Measurements from ENCODE around the gene MMP14. TPM values are rescaled to one million over a fixed set of nuclear protein-coding genes. Genes with fewer than 3 reads are reported as not detected.

Gene MMP14
- total RNA-seq, 2 experiments from 2014 or later = 1.8 to 2.1 TPM

DNA sequence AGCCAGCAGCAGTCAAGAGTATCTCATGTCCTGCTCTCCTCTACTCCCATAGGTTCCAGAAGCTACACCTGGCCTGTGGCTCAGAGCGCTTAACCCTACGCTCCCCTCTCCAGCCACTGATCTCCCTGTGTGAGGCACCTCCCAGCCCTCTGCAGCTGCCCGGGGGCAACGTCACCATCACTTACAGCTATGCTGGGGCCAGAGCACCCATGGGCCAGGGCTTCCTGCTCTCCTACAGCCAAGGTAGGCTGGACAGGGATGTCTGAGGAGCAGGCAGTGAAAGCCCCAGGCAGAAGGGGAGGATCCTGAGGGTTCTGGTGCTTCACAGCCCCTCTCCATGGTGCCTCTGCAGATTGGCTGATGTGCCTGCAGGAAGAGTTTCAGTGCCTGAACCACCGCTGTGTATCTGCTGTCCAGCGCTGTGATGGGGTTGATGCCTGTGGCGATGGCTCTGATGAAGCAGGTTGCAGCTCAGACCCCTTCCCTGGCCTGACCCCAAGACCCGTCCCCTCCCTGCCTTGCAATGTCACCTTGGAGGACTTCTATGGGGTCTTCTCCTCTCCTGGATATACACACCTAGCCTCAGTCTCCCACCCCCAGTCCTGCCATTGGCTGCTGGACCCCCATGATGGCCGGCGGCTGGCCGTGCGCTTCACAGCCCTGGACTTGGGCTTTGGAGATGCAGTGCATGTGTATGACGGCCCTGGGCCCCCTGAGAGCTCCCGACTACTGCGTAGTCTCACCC lies 38.8 kb downstream of the MMP14 start:
- H3K9me3 Mint-ChIP-seq = no peaks in the 10 kb centered on the region
- peaks cover 25% of the 10 kb centered on the region for H3K4me1 Mint-ChIP-seq
- ChIA-PET CTCF (interaction anchor here (1.4 to 5.2 kb wide), 4 partner anchors 10 to 44 kb away, joined by 4 to 50 read pairs (median 20); no protein-coding TSS in a partner anchor), POLR2A (no interaction called here)
- peaks cover 40% of the 10 kb centered on the region for H3K36me3 Mint-ChIP-seq (ENCODE audit: low read depth)
- H3K27me3 Mint-ChIP-seq = no peaks in the 10 kb centered on the region
- H3K27ac Mint-ChIP-seq = peak overlapping the region; percentile 14
- DNase-seq = no peak
- H3K4me3 Mint-ChIP-seq = no peak overlapping the region

DNA sequence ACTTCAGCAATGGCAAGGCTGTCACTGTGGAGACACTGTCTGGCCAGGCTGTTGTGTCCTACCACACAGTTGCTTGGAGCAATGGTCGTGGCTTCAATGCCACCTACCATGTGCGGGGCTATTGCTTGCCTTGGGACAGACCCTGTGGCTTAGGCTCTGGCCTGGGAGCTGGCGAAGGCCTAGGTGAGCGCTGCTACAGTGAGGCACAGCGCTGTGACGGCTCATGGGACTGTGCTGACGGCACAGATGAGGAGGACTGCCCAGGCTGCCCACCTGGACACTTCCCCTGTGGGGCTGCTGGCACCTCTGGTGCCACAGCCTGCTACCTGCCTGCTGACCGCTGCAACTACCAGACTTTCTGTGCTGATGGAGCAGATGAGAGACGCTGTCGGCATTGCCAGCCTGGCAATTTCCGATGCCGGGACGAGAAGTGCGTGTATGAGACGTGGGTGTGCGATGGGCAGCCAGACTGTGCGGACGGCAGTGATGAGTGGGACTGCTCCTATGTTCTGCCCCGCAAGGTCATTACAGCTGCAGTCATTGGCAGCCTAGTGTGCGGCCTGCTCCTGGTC lies 39.4 kb downstream of the MMP14 start:
- no peak overlapping the region for H3K27ac Mint-ChIP-seq
- ChIA-PET POLR2A (no interaction called here), CTCF (interaction anchor here (1.0 to 1.4 kb wide), 3 partner anchors 11 to 25 kb away, joined by 3 to 4 read pairs (median 3); no protein-coding TSS in a partner anchor)
- H3K36me3 Mint-ChIP-seq (ENCODE audit: low read depth) = peaks cover 40% of the 10 kb centered on the region
- H3K27me3 Mint-ChIP-seq = no peaks in the 10 kb centered on the region
- no peaks in the 10 kb centered on the region for H3K9me3 Mint-ChIP-seq
- H3K4me1 Mint-ChIP-seq = peaks cover 18% of the 10 kb centered on the region
- no peak overlapping the region for H3K4me3 Mint-ChIP-seq
- no peak for DNase-seq

- POLR2A ChIA-PET = no interaction called here
Measured at GRCh38 chr14:22877000-22877501, 40.7 kb downstream of the MMP14 start.

DNA sequence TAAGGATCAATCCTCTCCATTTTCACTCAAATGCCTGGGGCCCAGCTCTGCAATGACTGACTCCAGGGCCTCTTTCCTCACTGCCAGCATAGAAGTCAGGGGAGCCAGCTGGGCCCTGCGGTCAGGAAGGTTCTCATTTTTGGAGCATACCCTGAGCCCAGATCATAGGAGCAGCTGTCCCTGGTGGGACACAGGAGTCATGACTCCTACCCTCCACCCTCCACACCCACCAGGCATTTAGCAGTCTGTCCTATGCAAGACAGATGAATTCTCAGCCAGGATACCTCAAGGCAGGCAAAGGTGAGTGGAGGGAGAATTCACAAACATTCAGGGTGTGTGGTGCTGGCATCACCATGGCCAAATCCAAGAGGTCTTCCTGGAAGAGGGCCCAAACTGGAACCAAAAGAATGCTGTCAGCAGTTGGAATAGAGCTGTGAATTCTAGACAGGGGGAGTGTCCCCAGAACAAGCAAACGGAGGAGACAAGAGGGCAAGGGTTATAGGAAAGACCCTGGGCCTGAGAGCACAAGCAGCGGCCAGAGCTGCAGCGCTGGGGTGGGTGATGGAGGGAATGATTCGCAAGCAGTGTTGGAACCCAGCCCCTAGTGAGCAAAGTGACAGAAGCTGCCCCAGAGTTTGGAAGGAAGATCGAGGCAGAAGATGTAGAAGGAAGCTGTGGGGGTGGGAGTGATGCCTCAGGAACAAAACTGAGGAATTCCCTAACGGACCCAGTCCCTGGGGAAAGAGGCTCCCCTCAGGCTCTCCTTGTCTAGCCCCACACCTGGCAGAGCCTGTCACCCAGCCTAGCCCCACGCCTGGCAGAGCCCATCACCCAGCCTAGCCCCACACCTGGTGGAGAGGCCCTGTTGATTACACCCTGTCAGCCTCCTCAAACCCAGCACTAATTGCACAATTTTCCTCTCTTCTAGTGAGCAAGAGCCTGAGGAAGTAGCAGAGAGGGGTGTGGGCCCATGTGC lies 42.2 kb downstream of the MMP14 start:
- ChIA-PET CTCF (interaction anchor here (1.1 to 1.7 kb wide), 2 partner anchors 19 to 24 kb away, joined by 3 read pairs; no protein-coding TSS in a partner anchor), POLR2A (no interaction called here)

More at GRCh38 chr14:22877000-22877501, 40.7 kb downstream of the MMP14 start:
- Mint-ChIP-seq H3K36me3 (ENCODE audit: low read depth) (peaks cover 40% of the 10 kb centered on the region), H3K4me3 (no peak overlapping the region), H3K27me3 (peaks cover 5% of the 10 kb centered on the region), H3K9me3 (no peaks in the 10 kb centered on the region), H3K4me1 (peaks cover 16% of the 10 kb centered on the region), H3K27ac (no peak overlapping the region)
- CTCF ChIA-PET = no interaction called here
- DNase-seq = no peak

GRCh38 chr14:22882064-22882463 lies 45.7 kb downstream of the MMP14 start:
- Mint-ChIP-seq H3K4me1 (peaks cover 21% of the 10 kb centered on the region), H3K27me3 (peaks cover 20% of the 10 kb centered on the region), H3K9me3 (no peaks in the 10 kb centered on the region), H3K36me3 (ENCODE audit: low read depth) (peaks cover 10% of the 10 kb centered on the region), H3K27ac (no peak overlapping the region), H3K4me3 (no peak overlapping the region)
- no peak for DNase-seq
- POLR2A ChIA-PET = no interaction called here
- CTCF ChIA-PET = interaction anchor here (0.8 to 3.8 kb wide), 5 partner anchors 9 to 312 kb away, joined by 3 to 27 read pairs (median 7); partner anchors contain the start of gene LRP10

More for the DNA sequence above, 42.2 kb downstream of the MMP14 start:
- no peaks in the 10 kb centered on the region for H3K9me3 Mint-ChIP-seq
- no peak for DNase-seq
- peak overlapping the region; percentile 20 for H3K27ac Mint-ChIP-seq
- peaks cover 8% of the 10 kb centered on the region for H3K27me3 Mint-ChIP-seq
- peaks cover 33% of the 10 kb centered on the region for H3K36me3 Mint-ChIP-seq (ENCODE audit: low read depth)
- no peak overlapping the region for H3K4me3 Mint-ChIP-seq
- peaks cover 9% of the 10 kb centered on the region for H3K4me1 Mint-ChIP-seq

DNA sequence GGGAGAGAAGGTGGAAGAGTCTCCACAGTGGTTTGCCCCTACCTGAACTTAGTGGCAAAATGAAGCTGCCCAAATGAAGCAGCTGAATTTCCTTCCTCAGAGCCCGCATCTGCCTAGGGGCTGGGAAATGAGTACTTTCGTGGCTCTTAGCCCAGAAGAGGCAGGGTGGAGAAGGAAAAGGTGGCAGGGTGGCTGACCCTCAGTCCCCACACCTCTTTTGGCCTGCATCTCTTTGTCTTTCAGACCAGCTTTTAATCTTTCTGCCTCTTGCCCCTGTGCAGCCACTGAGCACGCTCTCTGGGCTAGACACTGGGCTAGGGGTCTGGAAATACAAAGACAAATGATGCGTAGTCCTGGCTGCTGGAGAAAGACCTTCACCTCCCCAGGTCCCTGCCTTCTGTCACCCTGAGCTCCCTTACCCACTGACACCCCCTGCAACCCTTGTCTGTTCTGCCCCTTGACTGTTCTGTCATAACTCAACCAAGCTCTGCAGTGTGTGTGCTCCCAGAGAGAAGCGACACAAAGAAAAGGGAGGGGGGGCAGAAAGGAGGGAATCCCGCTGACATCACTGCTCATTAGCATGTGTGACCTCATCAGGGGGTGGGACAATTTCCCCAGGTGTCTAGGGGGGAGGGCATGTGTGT lies 46.3 kb downstream of the MMP14 start:
- Mint-ChIP-seq H3K27me3 (peaks cover 20% of the 10 kb centered on the region), H3K27ac (no peak overlapping the region), H3K4me1 (peaks cover 27% of the 10 kb centered on the region), H3K9me3 (no peaks in the 10 kb centered on the region), H3K4me3 (no peak overlapping the region), H3K36me3 (ENCODE audit: low read depth) (peaks cover 8% of the 10 kb centered on the region)
- CTCF ChIA-PET = interaction anchor here (1.0 to 7.9 kb wide), 6 partner anchors 10 to 313 kb away, joined by 3 to 61 read pairs (median 10); partner anchors contain the start of genes DAD1 and LRP10
- no peak for DNase-seq
- POLR2A ChIA-PET = no interaction called here

GRCh38 chr14:22883173-22883976 lies 47.0 kb downstream of the MMP14 start, which contains the start of gene REM2:
REM2 (plus strand) TSS chr14:22883222; CDS start chr14:22883288, 66 bp downstream.
- H3K36me3 Mint-ChIP-seq (ENCODE audit: low read depth) = peaks cover 4% of the 10 kb centered on the region
- CTCF ChIA-PET = interaction anchor here (0.8 to 7.9 kb wide), 6 partner anchors 10 to 294 kb away, joined by 3 to 61 read pairs (median 20); partner anchors contain the start of genes DAD1 and LRP10
- no peak within 1 kb of the TSS for H3K4me3 Mint-ChIP-seq
- peaks cover 20% of the 10 kb centered on the region for H3K27me3 Mint-ChIP-seq
- no peaks in the 10 kb centered on the region for H3K9me3 Mint-ChIP-seq
- peaks cover 34% of the 10 kb centered on the region for H3K4me1 Mint-ChIP-seq
- DNase-seq = no peak
- H3K27ac Mint-ChIP-seq = no peak within 1 kb of the TSS
- POLR2A ChIA-PET = no interaction called here

- Mint-ChIP-seq H3K27ac (no peak overlapping the region), H3K27me3 (peaks cover 20% of the 10 kb centered on the region), H3K36me3 (ENCODE audit: low read depth) (no peaks in the 10 kb centered on the region), H3K9me3 (no peaks in the 10 kb centered on the region), H3K4me1 (peaks cover 38% of the 10 kb centered on the region), H3K4me3 (no peak overlapping the region)
- no peak for DNase-seq
- CTCF ChIA-PET = interaction anchor here (0.6 to 7.9 kb wide), 8 partner anchors 11 to 314 kb away, joined by 3 to 61 read pairs (median 12); partner anchors contain the start of gene LRP10
- POLR2A ChIA-PET = interaction anchor here (0.6 kb wide), 1 partner anchor 59 kb away, joined by 3 read pairs; no protein-coding TSS in a partner anchor
Measured at GRCh38 chr14:22884076-22884737, 47.8 kb downstream of the MMP14 start.

DNA sequence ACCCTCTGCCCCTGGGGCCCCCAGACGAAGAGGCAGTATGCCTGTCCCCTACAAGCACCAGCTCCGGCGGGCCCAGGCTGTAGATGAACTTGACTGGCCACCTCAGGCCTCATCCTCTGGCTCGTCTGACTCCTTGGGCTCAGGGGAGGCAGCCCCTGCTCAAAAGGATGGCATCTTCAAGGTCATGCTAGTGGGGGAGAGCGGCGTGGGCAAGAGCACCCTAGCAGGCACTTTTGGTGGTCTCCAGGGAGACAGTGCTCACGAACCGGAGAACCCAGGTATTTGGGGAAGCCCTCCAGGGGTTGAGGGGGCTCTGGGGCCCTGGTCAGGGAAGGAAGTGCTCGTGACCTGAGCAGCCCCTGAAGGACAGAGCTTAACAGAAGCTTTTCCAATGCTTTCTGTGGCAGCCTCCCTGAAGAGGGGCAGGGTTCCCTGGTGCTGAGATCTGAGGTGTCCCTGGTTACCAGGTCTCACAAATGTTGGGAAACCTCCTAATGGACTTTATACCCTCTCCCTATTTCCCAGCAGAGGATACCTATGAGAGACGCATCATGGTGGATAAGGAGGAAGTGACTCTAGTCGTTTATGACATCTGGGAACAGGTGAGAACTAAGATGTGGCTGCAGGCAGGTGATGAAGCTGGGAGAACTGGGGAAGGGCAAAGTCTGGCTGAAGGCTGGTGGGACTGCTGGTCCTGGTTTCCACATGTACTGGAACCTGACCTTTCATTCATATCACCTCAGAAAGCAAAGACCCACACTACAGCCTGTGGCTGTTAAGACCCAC lies 48.5 kb downstream of the MMP14 start:
- DNase-seq = no peak
- H3K27me3 Mint-ChIP-seq = peaks cover 20% of the 10 kb centered on the region
- no peak overlapping the region for H3K27ac Mint-ChIP-seq
- no peaks in the 10 kb centered on the region for H3K9me3 Mint-ChIP-seq
- ChIA-PET POLR2A (no interaction called here), CTCF (interaction anchor here (0.5 to 7.9 kb wide), 8 partner anchors 12 to 315 kb away, joined by 3 to 61 read pairs (median 12); partner anchors contain the start of genes LRP10 and PRMT5)
- H3K4me1 Mint-ChIP-seq = peaks cover 43% of the 10 kb centered on the region
- H3K4me3 Mint-ChIP-seq = no peak overlapping the region
- H3K36me3 Mint-ChIP-seq (ENCODE audit: low read depth) = no peaks in the 10 kb centered on the region

DNA sequence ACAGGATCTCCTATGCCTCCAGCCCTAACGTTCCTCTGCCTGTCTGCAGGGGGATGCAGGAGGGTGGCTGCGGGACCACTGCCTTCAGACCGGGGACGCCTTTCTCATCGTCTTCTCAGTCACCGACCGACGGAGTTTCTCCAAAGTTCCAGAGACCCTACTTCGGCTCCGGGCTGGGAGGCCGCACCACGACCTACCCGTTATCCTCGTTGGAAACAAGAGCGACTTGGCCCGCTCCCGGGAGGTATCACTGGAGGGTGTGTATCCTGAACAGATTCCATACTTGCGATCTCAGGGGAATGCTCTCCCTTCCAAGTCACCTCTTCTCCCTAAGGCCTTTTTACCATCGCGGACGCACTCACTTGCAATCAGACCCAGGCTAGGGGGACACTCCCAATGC lies 49.6 kb downstream of the MMP14 start:
- Mint-ChIP-seq H3K36me3 (ENCODE audit: low read depth) (no peaks in the 10 kb centered on the region), H3K4me3 (peak overlapping the region; percentile 41), H3K9me3 (no peaks in the 10 kb centered on the region), H3K4me1 (peaks cover 48% of the 10 kb centered on the region), H3K27me3 (peaks cover 20% of the 10 kb centered on the region), H3K27ac (peak overlapping the region; percentile 43)
- ChIA-PET CTCF (interaction anchor here (0.8 to 7.9 kb wide), 9 partner anchors 10 to 333 kb away, joined by 3 to 61 read pairs (median 5); partner anchors contain the start of gene LRP10), POLR2A (no interaction called here)
- DNase-seq = no peak
